GM21381 (cell line): Measurements from ENCODE around the gene ECM1.

Source experiments
- ATAC-seq: cut with Tn5 transposase; IDR thresholded peaks from one replicate; pipeline ENCODE4 v1.9.1; 2021; ENCODE audit warnings: mild to moderate bottlenecking, moderate library complexity; ENCODE audit not compliant: unreplicated experiment

Gene ECM1

GRCh38 chr1:150557065-150557600 lies 49.2 kb downstream of the ECM1 start:
- ATAC-seq: no peak

DNA sequence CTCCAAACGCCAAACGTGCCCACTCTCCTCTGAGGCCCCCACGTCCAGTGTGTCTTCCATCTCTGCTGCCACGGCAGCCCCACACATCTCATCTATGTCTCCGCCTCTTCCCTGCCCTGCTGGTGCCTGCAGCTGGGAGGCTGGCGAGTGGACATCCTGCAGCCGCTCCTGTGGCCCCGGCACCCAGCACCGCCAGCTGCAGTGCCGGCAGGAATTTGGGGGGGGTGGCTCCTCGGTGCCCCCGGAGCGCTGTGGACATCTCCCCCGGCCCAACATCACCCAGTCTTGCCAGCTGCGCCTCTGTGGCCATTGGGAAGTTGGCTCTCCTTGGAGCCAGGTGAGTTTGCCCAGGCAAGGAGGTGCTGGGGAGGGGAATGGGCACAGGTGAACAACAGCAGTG lies 49.9 kb downstream of the ECM1 start:
- ATAC-seq: no peak

DNA sequence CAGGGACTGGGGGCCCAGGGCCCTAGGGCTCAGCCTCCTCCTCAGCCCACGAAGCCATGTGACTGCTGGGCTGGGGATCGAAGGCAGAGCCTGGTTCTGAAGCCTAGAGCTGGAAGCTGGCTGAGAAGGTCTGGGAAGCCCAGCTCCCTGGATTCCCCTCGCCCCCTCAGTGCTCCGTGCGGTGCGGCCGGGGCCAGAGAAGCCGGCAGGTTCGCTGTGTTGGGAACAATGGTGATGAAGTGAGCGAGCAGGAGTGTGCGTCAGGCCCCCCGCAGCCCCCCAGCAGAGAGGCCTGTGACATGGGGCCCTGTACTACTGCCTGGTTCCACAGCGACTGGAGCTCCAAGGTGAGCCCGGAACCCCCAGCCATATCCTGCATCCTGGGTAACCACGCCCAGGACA lies 50.4 kb downstream of the ECM1 start:
- ATAC-seq: no peak

- no peak for ATAC-seq
These were observed 51.1 kb downstream of the ECM1 start for GRCh38 chr1:150558761-150559655.

- no peak for ATAC-seq
These were observed 51.7 kb downstream of the ECM1 start for GRCh38 chr1:150559656-150560010.

DNA sequence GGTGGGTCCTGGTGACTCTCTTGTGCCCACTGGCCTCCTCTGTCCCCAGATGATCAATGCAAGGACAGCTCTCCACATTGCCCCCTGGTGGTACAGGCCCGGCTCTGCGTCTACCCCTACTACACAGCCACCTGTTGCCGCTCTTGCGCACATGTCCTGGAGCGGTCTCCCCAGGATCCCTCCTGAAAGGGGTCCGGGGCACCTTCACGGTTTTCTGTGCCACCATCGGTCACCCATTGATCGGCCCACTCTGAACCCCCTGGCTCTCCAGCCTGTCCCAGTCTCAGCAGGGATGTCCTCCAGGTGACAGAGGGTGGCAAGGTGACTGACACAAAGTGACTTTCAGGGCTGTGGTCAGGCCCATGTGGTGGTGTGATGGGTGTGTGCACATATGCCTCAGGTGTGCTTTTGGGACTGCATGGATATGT lies 52.1 kb downstream of the ECM1 start:
- ATAC-seq: no peak

GRCh38 chr1:150560576-150561253 lies 52.8 kb downstream of the ECM1 start:
- ATAC-seq: peak; percentile 23

- ATAC-seq: peak; percentile 18
These were observed 53.5 kb downstream of the ECM1 start for GRCh38 chr1:150561254-150561973.

DNA sequence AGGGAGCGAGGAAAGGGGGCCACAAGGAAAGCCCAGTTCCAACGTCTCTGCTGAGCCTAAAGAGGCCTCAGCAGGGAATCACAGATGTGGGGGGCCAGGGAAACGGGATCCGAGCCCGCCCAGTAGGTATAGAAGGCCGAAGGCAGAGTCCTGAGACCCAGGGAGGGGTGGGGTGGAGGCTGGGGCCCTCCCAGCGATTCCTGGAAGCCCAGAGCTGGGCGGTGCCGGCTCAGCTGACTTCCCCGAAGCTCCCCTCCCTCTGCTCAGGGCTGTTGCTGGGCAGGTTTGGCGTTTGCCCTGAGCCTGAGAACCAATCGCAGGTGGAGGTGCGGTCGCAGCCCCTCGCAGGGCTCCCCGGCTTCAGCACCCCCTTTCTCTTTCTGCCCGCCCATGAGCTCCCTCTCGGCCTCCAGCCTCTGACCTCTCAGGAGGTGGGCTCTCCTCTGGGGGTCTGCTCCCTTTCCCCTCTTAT lies 54.1 kb downstream of the ECM1 start:
- ATAC-seq: peak; percentile 34

GRCh38 chr1:150562446-150563339 lies 54.8 kb downstream of the ECM1 start:
- ATAC-seq: peak; percentile 32
